T-helper 1 cell treated with Interleukin-12 subunit alpha and Interleukin-12 subunit beta and Interleukin-4 antibody, amounts not matched to agents 30 μg/mL and 1 μg/mL, for 36 hours (primary cell): ENCODE measurements around the gene CPM.

Source experiments
- H3K27ac Mint-ChIP-seq: one replicate; pipeline ENCODE4 v1.8.0; 2021; ENCODE audit warnings: mild to moderate bottlenecking, mixed read lengths
- H3K27me3 Mint-ChIP-seq: one replicate; pipeline ENCODE4 v1.8.0; 2021; ENCODE audit warnings: low read depth, mixed read lengths
- H3K36me3 Mint-ChIP-seq: one replicate; pipeline ENCODE4 v1.8.0; 2021; ENCODE audit warnings: low read depth, mixed read lengths
- H3K4me1 Mint-ChIP-seq: one replicate; pipeline ENCODE4 v1.8.0; 2021; ENCODE audit warnings: low read depth, mixed read lengths
- H3K4me3 Mint-ChIP-seq: one replicate; pipeline ENCODE4 v1.8.0; 2021; ENCODE audit warnings: mild to moderate bottlenecking, moderate library complexity, mixed read lengths
- H3K9me3 Mint-ChIP-seq: one replicate; pipeline ENCODE4 v1.8.0; 2021; ENCODE audit warnings: mixed read lengths

Gene CPM

GRCh38 chr12:68963856-68964745, 31.1 kb upstream of the CPM start:
- Mint-ChIP-seq H3K27me3 (no peaks in the 10 kb centered on the region), H3K9me3 (peaks cover 26% of the 10 kb centered on the region), H3K4me1 (peaks cover 21% of the 10 kb centered on the region), H3K36me3 (peaks cover 13% of the 10 kb centered on the region), H3K4me3 (no peak overlapping the region), H3K27ac (no peak overlapping the region)

- peaks cover 30% of the 10 kb centered on the region for H3K4me1 Mint-ChIP-seq
- H3K36me3 Mint-ChIP-seq: peaks cover 20% of the 10 kb centered on the region
- no peak overlapping the region for H3K4me3 Mint-ChIP-seq
Observed at GRCh38 chr12:68962877-68963855, 30.2 kb upstream of the CPM start.

GRCh38 chr12:68959891-68960464, 27.0 kb upstream of the CPM start:
- Mint-ChIP-seq H3K36me3 (peaks cover 20% of the 10 kb centered on the region), H3K27me3 (no peaks in the 10 kb centered on the region), H3K4me1 (peaks cover 35% of the 10 kb centered on the region), H3K4me3 (peak overlapping the region; percentile 5), H3K27ac (no peak overlapping the region), H3K9me3 (peaks cover 35% of the 10 kb centered on the region)

More at GRCh38 chr12:68962877-68963855, 30.2 kb upstream of the CPM start:
- no peaks in the 10 kb centered on the region for H3K27me3 Mint-ChIP-seq
- H3K9me3 Mint-ChIP-seq: peaks cover 34% of the 10 kb centered on the region
- no peak overlapping the region for H3K27ac Mint-ChIP-seq

DNA sequence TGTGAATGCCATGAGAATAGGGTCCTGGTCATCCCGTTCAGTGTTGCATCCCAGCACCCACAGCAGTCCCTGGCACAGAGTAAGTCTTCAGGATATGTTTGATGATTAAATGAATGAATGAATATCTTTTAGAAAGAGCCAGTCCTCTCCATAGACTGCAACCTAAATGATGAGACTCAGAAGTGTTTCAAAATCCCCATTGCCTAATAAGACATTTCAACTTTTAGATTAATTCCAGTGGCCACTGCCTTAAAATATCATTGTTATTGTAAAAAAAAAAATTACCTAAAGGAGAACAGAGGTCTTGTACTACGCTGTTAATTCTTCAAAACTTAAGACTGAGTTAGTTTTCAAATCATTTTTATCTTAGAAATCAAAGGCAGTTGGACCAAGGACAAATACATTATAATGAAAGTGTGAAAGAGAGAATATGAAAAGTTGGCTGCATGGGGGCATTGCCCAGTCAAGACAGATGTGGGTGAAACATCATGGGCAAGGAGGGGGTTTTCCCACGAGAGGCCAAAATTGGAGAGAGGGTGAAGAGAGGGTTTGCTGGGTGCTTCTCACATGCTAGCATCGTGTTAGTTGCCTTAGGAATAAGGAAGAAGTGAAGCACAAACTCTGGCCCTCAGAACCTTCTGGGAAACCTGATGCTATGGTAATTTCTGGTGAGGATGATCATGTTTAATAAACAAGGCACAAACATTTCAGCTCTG, 26.3 kb upstream of the CPM start:
- H3K27me3 Mint-ChIP-seq: no peaks in the 10 kb centered on the region
- peak overlapping the region; percentile 5 for H3K4me3 Mint-ChIP-seq
- peaks cover 30% of the 10 kb centered on the region for H3K9me3 Mint-ChIP-seq
- H3K27ac Mint-ChIP-seq: peak overlapping the region; percentile 85
- H3K4me1 Mint-ChIP-seq: peaks cover 35% of the 10 kb centered on the region
- H3K36me3 Mint-ChIP-seq: peaks cover 20% of the 10 kb centered on the region

DNA sequence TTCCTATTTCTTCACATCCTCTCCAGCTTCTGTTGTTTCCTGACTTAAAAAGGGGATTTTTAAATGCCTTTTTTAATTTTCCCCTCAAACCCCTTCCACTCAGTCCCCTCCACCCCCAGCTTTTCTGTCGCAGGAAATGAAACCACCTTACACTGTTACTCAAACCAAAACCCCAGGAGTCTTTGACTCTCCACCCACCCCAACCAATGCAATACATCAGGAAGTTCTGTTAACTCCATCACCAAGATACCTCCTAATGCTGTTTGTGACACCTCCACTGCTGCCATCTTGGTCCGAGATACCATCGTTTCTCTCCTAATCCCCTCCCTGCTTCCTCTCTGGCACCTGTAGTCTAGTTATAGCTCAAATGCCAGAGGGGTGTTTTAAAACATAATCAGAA, 25.4 kb upstream of the CPM start:
- peak overlapping the region; percentile 85 for H3K27ac Mint-ChIP-seq
- H3K9me3 Mint-ChIP-seq: peaks cover 24% of the 10 kb centered on the region
- peaks cover 32% of the 10 kb centered on the region for H3K4me1 Mint-ChIP-seq
- H3K4me3 Mint-ChIP-seq: peak overlapping the region; percentile 47
- no peaks in the 10 kb centered on the region for H3K27me3 Mint-ChIP-seq
- H3K36me3 Mint-ChIP-seq: peaks cover 20% of the 10 kb centered on the region

DNA sequence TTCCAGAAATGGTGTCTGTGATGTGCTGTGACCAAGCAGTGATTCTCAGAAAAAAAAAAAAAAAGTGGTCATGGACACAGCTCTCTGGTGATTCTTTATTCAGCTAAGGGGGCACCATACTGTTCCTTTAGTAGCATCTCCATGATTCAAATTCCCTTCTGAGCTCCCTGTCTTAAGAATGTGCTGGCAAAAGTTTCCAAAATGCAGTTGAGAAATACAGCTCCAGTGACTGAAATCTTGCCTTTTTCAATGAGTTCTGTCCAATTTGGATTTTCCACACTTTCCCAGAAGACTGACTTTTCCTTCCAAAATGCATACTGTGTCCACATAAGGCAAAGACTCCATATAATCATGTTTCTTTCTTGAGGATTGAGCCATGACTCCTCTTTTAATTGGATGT, 24.3 kb upstream of the CPM start:
- Mint-ChIP-seq H3K27me3 (no peaks in the 10 kb centered on the region), H3K9me3 (peaks cover 17% of the 10 kb centered on the region), H3K27ac (no peak overlapping the region), H3K4me1 (peaks cover 26% of the 10 kb centered on the region), H3K4me3 (no peak overlapping the region), H3K36me3 (peaks cover 15% of the 10 kb centered on the region)

DNA sequence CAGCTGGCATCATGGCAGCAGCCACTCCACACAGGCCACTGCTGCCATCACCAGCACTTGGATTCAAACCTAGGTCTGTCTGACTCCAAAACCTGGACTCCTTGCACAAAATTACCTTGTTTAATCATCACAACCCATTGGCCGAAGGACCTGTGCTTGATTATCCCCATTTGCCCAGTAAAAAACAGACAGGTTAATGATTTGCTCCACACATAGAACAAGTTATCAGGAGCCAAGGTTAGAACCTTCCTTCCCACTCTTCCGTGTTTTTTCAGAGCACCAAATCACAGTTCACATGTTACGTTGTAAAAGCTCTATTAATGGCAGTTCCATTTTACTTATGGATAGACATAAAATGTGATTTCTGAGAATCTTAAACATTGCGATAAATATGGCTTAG, 23.5 kb upstream of the CPM start:
- Mint-ChIP-seq H3K9me3 (peaks cover 17% of the 10 kb centered on the region), H3K4me3 (no peak overlapping the region), H3K27ac (no peak overlapping the region), H3K36me3 (peaks cover 14% of the 10 kb centered on the region), H3K27me3 (no peaks in the 10 kb centered on the region), H3K4me1 (peaks cover 26% of the 10 kb centered on the region)

- Mint-ChIP-seq H3K27ac (no peak overlapping the region), H3K9me3 (peaks cover 13% of the 10 kb centered on the region), H3K27me3 (no peaks in the 10 kb centered on the region), H3K4me1 (peaks cover 21% of the 10 kb centered on the region), H3K36me3 (peaks cover 9% of the 10 kb centered on the region), H3K4me3 (no peak overlapping the region)
Observed at GRCh38 chr12:68954811-68955210, 21.8 kb upstream of the CPM start.

GRCh38 chr12:68953536-68953935, 20.6 kb upstream of the CPM start:
- H3K4me3 Mint-ChIP-seq: no peak overlapping the region
- peaks cover 9% of the 10 kb centered on the region for H3K9me3 Mint-ChIP-seq
- peaks cover 9% of the 10 kb centered on the region for H3K4me1 Mint-ChIP-seq
- H3K27me3 Mint-ChIP-seq: no peaks in the 10 kb centered on the region
- no peak overlapping the region for H3K27ac Mint-ChIP-seq
- H3K36me3 Mint-ChIP-seq: peaks cover 4% of the 10 kb centered on the region

DNA sequence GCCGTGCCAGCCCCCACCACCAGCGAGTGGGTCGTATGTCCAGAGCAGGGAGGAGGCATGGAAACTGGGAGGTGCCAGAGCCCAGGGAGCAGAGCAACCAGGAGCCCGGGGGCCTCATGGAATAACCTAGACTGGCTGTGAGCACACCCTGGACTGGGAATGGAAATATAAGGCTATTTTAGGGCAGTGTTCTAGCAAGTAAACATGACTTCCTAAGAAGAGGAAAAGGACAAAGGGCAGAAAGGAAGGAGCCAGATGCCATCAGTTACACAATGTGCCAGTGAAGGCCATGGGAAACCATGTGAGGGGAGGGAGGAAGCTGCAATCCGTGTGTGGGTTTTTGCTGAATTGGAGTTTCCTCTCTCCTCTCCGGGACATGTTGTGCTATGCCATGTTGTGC, 18.7 kb upstream of the CPM start:
- H3K4me3 Mint-ChIP-seq: no peak overlapping the region
- H3K36me3 Mint-ChIP-seq: no peaks in the 10 kb centered on the region
- peaks cover 1% of the 10 kb centered on the region for H3K9me3 Mint-ChIP-seq
- no peaks in the 10 kb centered on the region for H3K27me3 Mint-ChIP-seq
- no peak overlapping the region for H3K27ac Mint-ChIP-seq
- H3K4me1 Mint-ChIP-seq: no peaks in the 10 kb centered on the region

GRCh38 chr12:68950511-68950910, 17.5 kb upstream of the CPM start:
- no peak overlapping the region for H3K4me3 Mint-ChIP-seq
- no peaks in the 10 kb centered on the region for H3K4me1 Mint-ChIP-seq
- no peaks in the 10 kb centered on the region for H3K36me3 Mint-ChIP-seq
- no peak overlapping the region for H3K27ac Mint-ChIP-seq
- no peaks in the 10 kb centered on the region for H3K27me3 Mint-ChIP-seq
- H3K9me3 Mint-ChIP-seq: no peaks in the 10 kb centered on the region

- Mint-ChIP-seq H3K36me3 (no peaks in the 10 kb centered on the region), H3K4me3 (no peak overlapping the region), H3K9me3 (no peaks in the 10 kb centered on the region), H3K27me3 (no peaks in the 10 kb centered on the region), H3K27ac (no peak overlapping the region), H3K4me1 (no peaks in the 10 kb centered on the region)
Observed at GRCh38 chr12:68945255-68945654, 12.3 kb upstream of the CPM start.

GRCh38 chr12:68944296-68945076, 11.5 kb upstream of the CPM start:
- Mint-ChIP-seq H3K36me3 (no peaks in the 10 kb centered on the region), H3K27ac (no peak overlapping the region), H3K4me1 (no peaks in the 10 kb centered on the region), H3K27me3 (no peaks in the 10 kb centered on the region), H3K9me3 (no peaks in the 10 kb centered on the region), H3K4me3 (no peak overlapping the region)
